ENCODE measurements around the gene ALDH1A3.

DNA sequence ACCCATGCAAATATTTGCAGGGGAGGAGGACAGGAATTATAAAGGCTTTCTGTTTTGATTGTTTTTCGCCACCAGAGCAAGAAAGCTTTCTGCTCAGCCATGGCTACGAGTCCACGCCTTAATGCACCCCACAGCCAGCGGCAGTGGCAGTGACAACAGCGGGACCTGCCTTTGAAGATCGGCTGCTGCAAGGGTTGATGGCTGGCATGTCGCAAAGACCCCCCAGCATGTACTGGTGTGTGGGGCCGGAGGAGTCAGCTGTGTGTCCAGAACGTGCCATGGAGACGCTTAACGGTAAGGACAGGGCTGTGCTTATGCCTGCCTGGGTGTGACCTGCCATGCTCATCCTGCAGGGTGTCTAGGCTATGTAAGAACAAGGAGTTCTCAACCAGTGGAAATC lies 44.8 kb downstream of the ALDH1A3 start:
- TF ChIP-seq POLR2A (IDR thresholded peaks at IDR 0.05; ENCODE audit: low read length): no peak
- no peak for TF ChIP-seq GATA1 (IDR thresholded peaks at IDR 0.05; ENCODE audit: low read depth, low read length)

Data from erythroblast (primary cell).